Measurements from ENCODE around the gene SWAP70. TPM values are rescaled to one million over a fixed set of nuclear protein-coding genes. Genes with fewer than 3 reads are reported as not detected.

SWAP70 gene
- total RNA-seq, 2 donors from 2014 or later, result 28.8 to 30.7 TPM

- Mint-ChIP-seq H3K9me3 (no peaks in the 10 kb centered on the region), H3K27me3 (ENCODE audit: insufficient read depth) (no peaks in the 10 kb centered on the region), H3K36me3 (ENCODE audit: low read depth) (peaks cover 42% of the 10 kb centered on the region), H3K27ac (no peak overlapping the region), H3K4me3 (no peak overlapping the region), H3K4me1 (no peaks in the 10 kb centered on the region)
- H3K27ac ChIP-seq (ENCODE audit: low read depth, low read length), result no peak overlapping the region
- H3K4me1 ChIP-seq (ENCODE audit: control insufficient read depth, insufficient read depth, low read length), result no peaks in the 10 kb centered on the region
- H3K27me3 ChIP-seq (ENCODE audit: control insufficient read depth, insufficient read depth, low read length, poor library complexity, severe bottlenecking), result no peaks in the 10 kb centered on the region
- WGBS, 2 experiments (ENCODE audit: insufficient coverage in 1 of 2, insufficient read length in 1 of 2), result 93 to 100% methylated on average over 3 of the region's 3 CpGs
- DNase-seq, result no peak
- peaks cover 34% of the 10 kb centered on the region for H3K36me3 ChIP-seq (ENCODE audit: control insufficient read depth, insufficient read depth, low read length)
- no peak overlapping the region for H3K9ac ChIP-seq (ENCODE audit: extremely low read depth, low read length, poor library complexity, severe bottlenecking)
- no peak for TF ChIP-seq CTCF (conservative IDR thresholded peaks at IDR 0.05)
- H3K9me3 ChIP-seq (ENCODE audit: control insufficient read depth, low read length), result no peaks in the 10 kb centered on the region
- no peak overlapping the region for H3K4me3 ChIP-seq (ENCODE audit: low read length)
These were observed 124.2 kb downstream of the SWAP70 start for GRCh38 chr11:9787981-9788521.

GRCh38 chr11:9789910-9790309 is 126.0 kb downstream of the SWAP70 start:
- H3K9me3 Mint-ChIP-seq, result no peaks in the 10 kb centered on the region
- H3K9ac ChIP-seq (ENCODE audit: extremely low read depth, low read length, poor library complexity, severe bottlenecking), result no peak overlapping the region
- H3K27me3 Mint-ChIP-seq (ENCODE audit: insufficient read depth), result no peaks in the 10 kb centered on the region
- DNase-seq, result no peak
- peaks cover 28% of the 10 kb centered on the region for H3K36me3 ChIP-seq (ENCODE audit: control insufficient read depth, insufficient read depth, low read length)
- TF ChIP-seq CTCF (conservative IDR thresholded peaks at IDR 0.05), result no peak
- H3K4me1 ChIP-seq (ENCODE audit: control insufficient read depth, insufficient read depth, low read length), result no peaks in the 10 kb centered on the region
- no peaks in the 10 kb centered on the region for H3K4me1 Mint-ChIP-seq
- WGBS, 2 experiments (ENCODE audit: insufficient coverage in 1 of 2, insufficient read length in 1 of 2), result 75 to 85% methylated on average over 2 to 3 of the region's 3 CpGs
- peaks cover 40% of the 10 kb centered on the region for H3K36me3 Mint-ChIP-seq (ENCODE audit: low read depth)
- H3K4me3 Mint-ChIP-seq, result no peak overlapping the region
- no peak overlapping the region for H3K27ac ChIP-seq (ENCODE audit: low read depth, low read length)
- no peaks in the 10 kb centered on the region for H3K27me3 ChIP-seq (ENCODE audit: control insufficient read depth, insufficient read depth, low read length, poor library complexity, severe bottlenecking)
- no peaks in the 10 kb centered on the region for H3K9me3 ChIP-seq (ENCODE audit: control insufficient read depth, low read length)
- H3K27ac Mint-ChIP-seq, result no peak overlapping the region
- no peak overlapping the region for H3K4me3 ChIP-seq (ENCODE audit: low read length)

GRCh38 chr11:9790703-9791102 is 126.8 kb downstream of the SWAP70 start:
- Mint-ChIP-seq H3K27ac (no peak overlapping the region), H3K4me1 (no peaks in the 10 kb centered on the region), H3K36me3 (ENCODE audit: low read depth) (peaks cover 37% of the 10 kb centered on the region), H3K4me3 (no peak overlapping the region), H3K9me3 (no peaks in the 10 kb centered on the region), H3K27me3 (ENCODE audit: insufficient read depth) (no peaks in the 10 kb centered on the region)
- no peak overlapping the region for H3K27ac ChIP-seq (ENCODE audit: low read depth, low read length)
- H3K9ac ChIP-seq (ENCODE audit: extremely low read depth, low read length, poor library complexity, severe bottlenecking), result no peak overlapping the region
- H3K4me1 ChIP-seq (ENCODE audit: control insufficient read depth, insufficient read depth, low read length), result no peaks in the 10 kb centered on the region
- DNase-seq, result no peak
- no peaks in the 10 kb centered on the region for H3K27me3 ChIP-seq (ENCODE audit: control insufficient read depth, insufficient read depth, low read length, poor library complexity, severe bottlenecking)
- H3K9me3 ChIP-seq (ENCODE audit: control insufficient read depth, low read length), result no peaks in the 10 kb centered on the region
- WGBS, 2 experiments (ENCODE audit: insufficient coverage in 1 of 2, insufficient read length in 1 of 2), result 97 to 100% methylated on average over 3 of the region's 3 CpGs
- no peak for TF ChIP-seq CTCF (conservative IDR thresholded peaks at IDR 0.05)
- peaks cover 23% of the 10 kb centered on the region for H3K36me3 ChIP-seq (ENCODE audit: control insufficient read depth, insufficient read depth, low read length)
- H3K4me3 ChIP-seq (ENCODE audit: low read length), result no peak overlapping the region
